HG02852 (cell line): ENCODE results near the gene LCE3E.

ENCODE experiments used
- ATAC-seq: cut with Tn5 transposase; IDR thresholded peaks from one replicate; pipeline ENCODE4 v1.9.1; 2021; ENCODE audit warnings: mild to moderate bottlenecking, moderate library complexity; ENCODE audit not compliant: unreplicated experiment

LCE3E gene

DNA sequence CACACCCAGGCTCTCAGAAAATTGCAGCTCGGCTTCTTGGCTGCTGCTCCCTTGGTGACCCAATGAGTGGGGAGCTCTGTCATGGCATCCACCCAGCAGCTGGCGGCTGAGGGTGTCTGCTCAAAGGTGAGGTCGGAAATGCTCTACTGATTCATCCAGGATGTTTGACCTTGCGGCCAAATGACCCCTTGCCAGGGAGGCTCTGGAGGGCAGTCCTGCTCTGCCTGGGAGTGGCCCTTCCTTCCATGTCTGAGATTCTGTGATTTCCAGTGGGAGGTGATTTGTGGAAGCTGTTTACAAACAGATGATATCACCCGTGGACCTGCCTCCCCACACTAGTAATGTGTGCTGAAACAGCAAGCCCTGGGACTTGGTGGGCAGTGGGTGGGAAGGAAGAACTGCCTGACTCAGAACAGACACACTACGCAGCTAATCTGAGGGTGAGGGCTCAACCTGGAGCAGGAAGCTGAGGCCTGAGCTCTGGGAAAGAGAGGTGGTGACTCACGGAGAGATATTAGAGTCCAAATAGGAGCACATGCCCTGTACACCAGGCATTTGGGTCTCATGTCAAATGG is 49.3 kb downstream of the LCE3E start:
- ATAC-seq = no peak

DNA sequence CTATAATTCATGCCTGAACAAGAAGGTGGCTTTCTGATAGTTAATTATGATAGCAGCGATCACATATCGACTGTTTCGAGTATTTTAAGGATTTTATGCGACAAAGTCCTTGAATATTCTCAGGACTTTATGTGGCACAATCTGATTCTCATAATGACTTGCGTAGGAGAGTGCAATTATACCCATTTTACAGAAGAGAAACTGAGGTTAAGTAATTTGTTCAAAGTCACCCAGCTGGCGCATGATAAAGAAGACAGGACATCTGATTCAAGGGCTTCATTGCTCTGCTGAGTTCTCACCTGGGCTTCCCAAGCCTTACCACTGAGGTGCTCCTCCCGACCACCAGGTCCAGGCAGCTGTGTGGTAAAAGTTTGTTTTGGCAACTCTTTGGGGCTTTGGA is 50.5 kb downstream of the LCE3E start:
- no peak for ATAC-seq
